OCI-LY1 (cell line): ENCODE results near the gene TRPV5.

Experiments used
- H2AFZ ChIP-seq: fragments of 200-600 bp; sonication (generic), shearing (Covaris generic); 2 replicates; pipeline ENCODE4 v1.6.0; 2014; ENCODE audit warnings: antibody characterized with exemption, mild to moderate bottlenecking, low read length
- H3F3A ChIP-seq: fragments of 200-600 bp; sonication (generic), shearing (Covaris generic); 2 replicates; pipeline ENCODE4 v1.6.0; 2014; ENCODE audit warnings: mild to moderate bottlenecking, antibody characterized with exemption, low read length, moderate library complexity; ENCODE audit not compliant: insufficient read depth
- H3K27ac ChIP-seq: fragments of 200-600 bp; sonication (generic); 2 replicates; pipeline ENCODE4 v1.5.1; 2014; ENCODE audit warnings: low read length, mixed run types, mild to moderate bottlenecking, low read depth; ENCODE audit not compliant: poor library complexity, severe bottlenecking
- H3K27me3 ChIP-seq: fragments of 200-600 bp; sonication (generic); 2 replicates; pipeline ENCODE4 v1.6.0; 2014; ENCODE audit warnings: antibody characterized with exemption, mild to moderate bottlenecking, low read length, moderate library complexity; ENCODE audit not compliant: insufficient read depth
- H3K36me3 ChIP-seq: fragments of 200-600 bp; sonication (generic); 2 replicates; pipeline ENCODE4 v1.6.1; 2014; ENCODE audit warnings: mild to moderate bottlenecking, antibody characterized with exemption, low read length, moderate library complexity, mixed read lengths; ENCODE audit not compliant: insufficient read depth
- H3K4me1 ChIP-seq: fragments of 200-600 bp; sonication (generic); 2 replicates; pipeline ENCODE4 v1.5.1; 2014; ENCODE audit warnings: mild to moderate bottlenecking, low read length, moderate library complexity; ENCODE audit not compliant: insufficient read depth, severe bottlenecking
- H3K4me2 ChIP-seq: fragments of 200-600 bp; sonication (generic), shearing (Covaris generic); 2 replicates; pipeline ENCODE4 v1.6.1; 2014; ENCODE audit warnings: low read length
- H3K4me3 ChIP-seq: fragments of 200-600 bp; sonication (generic); 2 replicates; pipeline ENCODE4 v1.5.1; 2014; ENCODE audit warnings: low read length, low read depth, mild to moderate bottlenecking, mixed read lengths; ENCODE audit not compliant: poor library complexity, severe bottlenecking
- H3K79me2 ChIP-seq: fragments of 200-600 bp; shearing (Covaris generic); 2 replicates; pipeline ENCODE4 v1.6.1; 2016; ENCODE audit warnings: mixed run types, low read length, mixed read lengths; ENCODE audit not compliant: insufficient read depth
- H3K9ac ChIP-seq: fragments of 200-600 bp; sonication (generic), shearing (Covaris generic); 2 replicates; pipeline ENCODE4 v1.6.1; 2014; ENCODE audit warnings: mild to moderate bottlenecking, low read length, mixed read lengths
- H3K9me2 ChIP-seq: fragments of 200-600 bp; sonication (generic), shearing (Covaris generic); 2 replicates; pipeline ENCODE4 v1.6.1; 2014; ENCODE audit warnings: low read depth, mild to moderate bottlenecking, low read length, mixed read lengths
- H3K9me3 ChIP-seq: fragments of 200-600 bp; shearing (Covaris generic); 2 replicates; pipeline ENCODE4 v1.6.1; 2014; ENCODE audit warnings: low read length, mixed read lengths
- H4K20me1 ChIP-seq: fragments of 200-600 bp; sonication (generic), shearing (Covaris generic); 2 replicates; pipeline ENCODE4 v1.6.0; 2016; ENCODE audit warnings: mild to moderate bottlenecking, low read length; ENCODE audit not compliant: insufficient read depth
- EZH2 ChIP-seq: fragments of 200-600 bp; sonication (generic), shearing (Covaris generic); IDR thresholded peaks from 2 replicates; pipeline ENCODE4 v1.8.0; 2017; ENCODE audit warnings: borderline replicate concordance, mixed run types, mild to moderate bottlenecking, antibody characterized with exemption, low read length, moderate library complexity, mixed read lengths
- TF ChIP-seq, protein P1 (sequence below): fragments of 200-600 bp; sonication (generic), shearing (Covaris generic); IDR thresholded peaks from 2 replicates; pipeline ENCODE4 v1.5.1; 2017; ENCODE audit warnings: mild to moderate bottlenecking, antibody characterized with exemption, low read length, moderate library complexity, mixed read lengths

Gene TRPV5

DNA sequence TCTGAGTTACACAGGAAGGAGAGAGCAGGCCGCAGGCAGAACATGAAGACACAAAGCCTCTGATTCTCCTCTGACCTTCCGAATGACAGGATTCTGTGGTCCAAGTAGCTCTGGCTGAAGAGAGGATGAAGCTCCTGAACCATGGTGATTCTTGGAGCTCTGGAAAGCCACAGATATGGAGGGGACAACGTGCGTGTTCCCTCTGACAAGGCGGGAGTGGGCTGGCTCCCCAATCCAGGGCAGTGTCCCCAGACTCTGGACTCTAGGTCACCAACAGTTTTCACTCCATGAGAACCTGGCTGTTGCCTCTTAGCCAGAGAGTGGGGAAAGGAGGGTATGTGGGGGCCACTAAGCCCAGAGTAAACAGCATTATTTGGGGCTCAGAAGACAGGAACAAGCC is 40.6 kb downstream of the TRPV5 start:
- H3F3A ChIP-seq: no peaks in the 10 kb centered on the region
- no peaks in the 10 kb centered on the region for H3K9me3 ChIP-seq
- H3K79me2 ChIP-seq: no peaks in the 10 kb centered on the region
- no peak overlapping the region for H3K4me3 ChIP-seq
- no peaks in the 10 kb centered on the region for H3K36me3 ChIP-seq
- H3K27ac ChIP-seq: no peak overlapping the region
- no peaks in the 10 kb centered on the region for H3K4me1 ChIP-seq
- H2AFZ ChIP-seq: no peak overlapping the region
- no peak for TF ChIP-seq EZH2
- TF ChIP-seq, protein P1, sequence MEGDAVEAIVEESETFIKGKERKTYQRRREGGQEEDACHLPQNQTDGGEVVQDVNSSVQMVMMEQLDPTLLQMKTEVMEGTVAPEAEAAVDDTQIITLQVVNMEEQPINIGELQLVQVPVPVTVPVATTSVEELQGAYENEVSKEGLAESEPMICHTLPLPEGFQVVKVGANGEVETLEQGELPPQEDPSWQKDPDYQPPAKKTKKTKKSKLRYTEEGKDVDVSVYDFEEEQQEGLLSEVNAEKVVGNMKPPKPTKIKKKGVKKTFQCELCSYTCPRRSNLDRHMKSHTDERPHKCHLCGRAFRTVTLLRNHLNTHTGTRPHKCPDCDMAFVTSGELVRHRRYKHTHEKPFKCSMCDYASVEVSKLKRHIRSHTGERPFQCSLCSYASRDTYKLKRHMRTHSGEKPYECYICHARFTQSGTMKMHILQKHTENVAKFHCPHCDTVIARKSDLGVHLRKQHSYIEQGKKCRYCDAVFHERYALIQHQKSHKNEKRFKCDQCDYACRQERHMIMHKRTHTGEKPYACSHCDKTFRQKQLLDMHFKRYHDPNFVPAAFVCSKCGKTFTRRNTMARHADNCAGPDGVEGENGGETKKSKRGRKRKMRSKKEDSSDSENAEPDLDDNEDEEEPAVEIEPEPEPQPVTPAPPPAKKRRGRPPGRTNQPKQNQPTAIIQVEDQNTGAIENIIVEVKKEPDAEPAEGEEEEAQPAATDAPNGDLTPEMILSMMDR: no peak
- H3K9ac ChIP-seq: no peak overlapping the region
- no peaks in the 10 kb centered on the region for H3K9me2 ChIP-seq
- no peaks in the 10 kb centered on the region; the same call in 1 of the 2 replicates for H3K27me3 ChIP-seq
- H4K20me1 ChIP-seq: no peaks in the 10 kb centered on the region
- no peak overlapping the region for H3K4me2 ChIP-seq

- H3K79me2 ChIP-seq: no peaks in the 10 kb centered on the region
- no peak overlapping the region for H3K4me2 ChIP-seq
- H3K9ac ChIP-seq: no peak overlapping the region
- H3K4me1 ChIP-seq: no peaks in the 10 kb centered on the region
- no peak for TF ChIP-seq EZH2
- TF ChIP-seq, protein P1: no peak
- no peaks in the 10 kb centered on the region for H3F3A ChIP-seq
- H3K27ac ChIP-seq: no peak overlapping the region
- no peak overlapping the region for H2AFZ ChIP-seq
- no peaks in the 10 kb centered on the region; the same call in 1 of the 2 replicates for H3K27me3 ChIP-seq
- H3K9me2 ChIP-seq: no peaks in the 10 kb centered on the region
- no peaks in the 10 kb centered on the region for H3K9me3 ChIP-seq
- H4K20me1 ChIP-seq: no peaks in the 10 kb centered on the region
- no peak overlapping the region for H3K4me3 ChIP-seq
- H3K36me3 ChIP-seq: no peaks in the 10 kb centered on the region
These were observed 42.0 kb downstream of the TRPV5 start for GRCh38 chr7:142891490-142892082.

GRCh38 chr7:142890874-142891485 is 42.6 kb downstream of the TRPV5 start:
- Histone ChIP-seq H3K36me3 (no peaks in the 10 kb centered on the region), H3K79me2 (no peaks in the 10 kb centered on the region)

More at GRCh38 chr7:142890874-142891485, 42.6 kb downstream of the TRPV5 start:
- Histone ChIP-seq H3K4me3 (no peak overlapping the region), H2AFZ (no peak overlapping the region), H3K9ac (no peak overlapping the region), H4K20me1 (no peaks in the 10 kb centered on the region), H3K27me3 (no peaks in the 10 kb centered on the region; the same call in none of the 2 replicates), H3K4me2 (no peak overlapping the region), H3F3A (no peaks in the 10 kb centered on the region), H3K9me2 (no peaks in the 10 kb centered on the region), H3K4me1 (no peaks in the 10 kb centered on the region), H3K27ac (no peak overlapping the region), H3K9me3 (no peaks in the 10 kb centered on the region)
- TF ChIP-seq EZH2: no peak
- TF ChIP-seq, protein P1: no peak
